GM21515 (cell line): Measurements from ENCODE around the gene ACO1.

Experiments
- ATAC-seq: cut with Tn5 transposase; IDR thresholded peaks from one replicate; pipeline ENCODE4 v1.9.1; 2021; ENCODE audit not compliant: unreplicated experiment

The ACO1 gene

DNA sequence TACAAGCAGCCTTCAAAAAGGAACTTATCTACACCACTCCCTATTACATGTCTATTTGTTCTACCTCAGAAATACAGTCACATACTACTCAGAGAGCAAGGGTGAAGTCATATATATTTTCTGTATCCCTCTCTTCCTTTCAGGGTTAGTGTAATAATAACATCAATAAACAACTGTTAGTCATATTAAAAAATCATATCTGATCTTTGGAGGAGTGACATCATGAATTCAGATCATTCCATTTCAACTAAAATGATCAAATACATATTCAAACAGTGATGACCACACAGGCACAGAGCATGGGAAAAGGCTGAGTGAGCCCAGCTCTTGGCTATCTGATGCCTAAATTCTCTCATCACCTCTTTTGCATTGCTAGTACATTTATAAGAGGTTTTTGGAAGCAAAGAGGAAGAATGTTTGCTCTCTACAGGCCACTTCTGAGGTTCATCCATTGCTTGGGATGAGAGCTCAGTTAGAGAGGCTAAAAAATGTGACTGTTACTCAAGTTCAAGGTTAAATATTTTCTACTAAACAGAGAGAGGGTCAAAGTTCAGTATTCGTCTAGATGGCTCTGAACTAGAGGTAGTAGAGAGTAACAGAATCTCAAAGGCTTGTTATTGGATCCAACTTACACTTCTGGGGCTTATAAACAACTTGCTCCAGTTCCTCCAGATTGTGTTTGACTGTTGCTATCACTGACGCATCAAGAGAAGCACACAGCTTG, 102.6 kb downstream of the ACO1 start:
- ATAC-seq, result no peak

GRCh38 chr9:32487981-32488380, 103.5 kb downstream of the ACO1 start:
- no peak for ATAC-seq

DNA sequence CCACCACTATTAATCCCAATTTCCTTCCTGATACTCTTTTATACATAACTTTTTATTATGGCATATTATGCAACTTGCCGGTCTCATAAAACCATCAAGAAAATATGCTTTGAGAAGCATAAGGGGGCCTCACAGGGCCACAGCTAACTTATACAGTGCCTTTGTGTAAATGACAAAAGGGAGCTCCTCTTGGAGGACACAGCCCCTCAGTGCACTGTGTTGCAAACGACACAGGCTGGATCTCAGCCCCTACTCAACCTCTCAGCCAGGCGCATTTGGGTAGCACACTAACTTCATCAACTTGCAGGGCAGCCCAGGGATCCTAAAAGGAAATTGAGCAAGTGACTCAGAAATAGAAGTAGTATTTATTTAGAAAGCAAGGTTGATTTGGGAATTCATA, 106.2 kb downstream of the ACO1 start:
- ATAC-seq, result no peak

DNA sequence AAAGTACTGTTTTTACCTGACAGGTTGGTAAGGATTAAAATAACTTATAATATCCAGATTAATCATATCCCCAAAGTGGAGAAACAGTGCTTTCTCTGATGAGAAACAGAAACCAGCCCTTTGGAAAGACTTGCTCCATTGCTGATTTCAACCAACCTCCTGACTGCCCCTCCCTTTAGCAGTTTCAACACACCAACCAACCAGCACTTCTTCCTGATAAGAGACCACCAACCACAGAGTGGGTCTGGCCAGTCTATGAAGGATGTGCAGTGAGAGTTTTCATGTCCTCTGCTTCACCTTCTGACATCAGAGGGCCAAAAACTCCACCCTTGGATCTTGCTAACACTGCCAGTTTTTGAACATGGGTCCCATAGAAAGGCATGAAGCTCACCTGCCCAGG, 113.5 kb downstream of the ACO1 start:
- ATAC-seq, result no peak

DNA sequence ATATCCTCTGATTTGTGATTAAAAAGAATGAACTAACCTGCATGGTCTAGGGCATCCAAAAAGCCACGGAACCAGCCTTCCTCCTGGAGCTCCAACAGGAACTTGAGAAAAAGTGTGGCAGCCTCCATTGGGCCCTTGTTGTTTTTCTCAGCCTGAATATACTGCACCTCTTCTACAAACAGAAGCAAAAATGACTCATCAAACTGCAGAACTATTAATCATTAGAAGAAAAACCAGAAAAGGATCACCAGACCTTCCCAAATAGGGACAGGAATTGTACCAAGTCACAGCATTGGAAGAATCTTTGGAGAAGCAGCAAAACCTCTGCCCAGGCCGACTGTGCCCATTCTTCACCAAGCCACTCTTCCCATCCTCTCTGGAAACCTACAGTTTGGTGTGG, 116.3 kb downstream of the ACO1 start:
- no peak for ATAC-seq

DNA sequence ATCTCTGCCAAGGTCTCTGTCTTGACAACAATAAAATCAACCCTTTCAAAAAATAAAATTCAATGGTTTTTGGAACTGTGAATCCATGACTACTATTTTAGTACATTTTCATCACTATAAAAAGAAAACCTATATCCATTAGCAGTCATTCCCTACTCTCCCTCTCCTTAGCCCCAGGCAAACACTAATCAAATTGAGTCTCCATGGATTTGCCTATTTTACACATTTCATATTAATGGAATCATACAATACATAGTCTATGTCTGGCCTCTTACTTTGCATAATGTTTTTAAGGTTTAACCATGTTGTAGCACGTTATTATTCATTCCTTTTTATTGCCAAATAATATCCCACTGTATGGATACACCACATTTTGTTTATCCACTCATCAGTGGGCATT, 117.4 kb downstream of the ACO1 start:
- ATAC-seq, result no peak

DNA sequence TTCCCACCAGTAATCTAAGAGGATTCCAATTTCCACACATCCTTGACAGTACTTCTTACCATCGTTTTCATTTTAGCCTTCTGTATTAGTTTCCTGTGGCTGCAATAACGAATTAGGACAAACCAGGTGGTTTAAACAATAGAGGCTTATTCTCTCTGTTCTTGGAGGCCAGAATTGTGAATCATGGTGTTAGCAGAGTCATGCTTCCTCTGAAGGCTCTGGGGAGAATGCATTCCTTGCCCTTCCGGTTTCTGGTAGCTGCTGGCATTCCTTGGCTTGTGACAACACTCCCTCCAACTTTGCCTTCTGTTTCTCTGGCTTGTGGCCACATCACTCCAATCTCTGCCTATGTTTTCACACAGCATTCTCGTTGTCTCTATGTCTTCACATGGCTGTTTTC, 118.0 kb downstream of the ACO1 start:
- no peak for ATAC-seq

DNA sequence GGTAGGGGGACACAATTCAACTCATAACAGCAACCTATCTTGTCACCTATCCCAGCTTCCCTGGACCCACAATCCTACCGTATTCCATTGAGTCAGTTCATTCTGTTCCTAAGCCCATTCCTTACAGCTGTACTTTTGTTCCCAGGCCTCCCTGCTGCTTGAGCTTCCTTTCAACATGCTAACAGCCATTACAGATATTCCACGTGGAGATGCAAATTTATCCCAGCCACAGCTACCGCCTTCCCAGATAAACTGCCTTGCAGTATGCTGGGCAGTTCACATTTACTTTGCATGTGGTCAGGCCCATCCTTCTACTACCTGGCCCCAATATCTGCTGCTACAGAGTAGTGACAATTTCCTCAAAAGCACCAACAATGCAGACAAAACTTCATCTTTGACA, 118.6 kb downstream of the ACO1 start:
- ATAC-seq, result no peak
